Colonic mucosa (tissue), 4 donors: ENCODE data around the gene UBAC2. TPM values are rescaled to one million over a fixed set of nuclear protein-coding genes. Genes with fewer than 3 reads are reported as not detected.

ENCODE experiments used
- DNase-seq: peaks from one replicate; pipeline ENCODE4 v3.0.0-alpha.2; 2020
- H3K27ac ChIP-seq: fragments of 200-600 bp; one replicate; pipeline ENCODE4 v1.8.0; 2021
- H3K27me3 ChIP-seq: fragments of 200-600 bp; one replicate; pipeline ENCODE4 v1.8.0; 2021
- H3K36me3 ChIP-seq: fragments of 200-600 bp; one replicate; pipeline ENCODE4 v1.8.0; 2021
- H3K4me1 ChIP-seq: fragments of 200-600 bp; one replicate; pipeline ENCODE4 v1.8.0; 2021; ENCODE audit warnings: mild to moderate bottlenecking
- H3K4me3 ChIP-seq: fragments of 200-600 bp; one replicate; pipeline ENCODE4 v1.8.0; 2021
- H3K9ac ChIP-seq, 2 donors: one replicate each; pipeline ENCODE4 v1.7.0; 2013; ENCODE audit warnings: control low read depth in 2 of 2, low read depth in 2 of 2, low read length in 2 of 2
- H3K9me3 ChIP-seq: fragments of 200-600 bp; one replicate; pipeline ENCODE4 v1.8.0; 2021
- intact Hi-C: fragments of 100-400 bp; cut with DNase I; formaldehyde crosslinking; loops from one replicate; pipeline ENCODE4 v1.14.1; 2022
- total RNA-seq, 2 donors: library from RNA; stranded (reverse); fragmentation: NEBNext Ultra II Directional in 1 of 2; extraction: Animal tissue kit (Norgen Biotek cat#: 25700) in 1 of 2; gene quantifications; one replicate each; pipeline ENCODE4 v1.2.1, GENCODE V29; 2021
- TF ChIP-seq, protein P1 (sequence below): fragments of 200-600 bp; IDR thresholded peaks from one replicate; pipeline ENCODE4 v1.8.0; 2022; ENCODE audit warnings: antibody characterized with exemption, mild to moderate bottlenecking
- donor health status: healthy.
- donor health status: DM: no; HTN: no; CAD: no.
- donor health status: DM: no; HTN: no; CAD: no.

The UBAC2 gene
- total RNA-seq, 2 donors from 2014 or later = 67.6 to 88.4 TPM

DNA sequence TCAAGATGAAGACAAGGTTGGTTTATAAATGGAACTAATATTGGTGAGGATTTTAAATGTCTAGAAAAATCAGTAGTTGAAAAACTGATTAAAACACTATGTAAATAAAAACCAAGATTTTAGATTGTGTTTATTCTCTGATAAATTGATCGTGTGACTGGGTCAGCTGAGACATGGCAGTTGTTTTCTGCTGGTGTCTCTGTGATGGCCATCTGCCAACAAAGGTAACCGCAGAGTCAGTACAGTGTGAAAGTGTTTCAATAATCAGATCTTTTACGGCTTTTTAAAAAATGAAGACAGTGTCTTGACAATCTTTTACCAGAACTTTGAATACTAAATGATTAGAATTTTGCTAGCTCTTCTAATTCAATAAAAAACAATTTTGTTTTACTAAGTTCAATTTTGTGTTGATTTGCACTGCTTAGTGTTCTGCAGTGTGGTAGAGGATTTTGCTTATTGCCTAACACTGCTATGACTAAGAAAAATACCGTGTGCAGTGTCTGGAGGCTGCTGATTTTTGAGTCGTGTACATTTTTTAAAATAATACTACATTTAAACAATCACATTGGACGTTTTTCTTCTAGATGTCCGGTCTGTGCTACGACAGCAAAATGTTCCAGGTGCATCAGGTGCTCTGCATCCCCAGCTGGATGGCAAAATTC is 139.2 kb downstream of the UBAC2 start:
- no peaks in the 10 kb centered on the region for H3K9me3 ChIP-seq
- intact Hi-C loops = no loop called here
- no peaks in the 10 kb centered on the region for H3K36me3 ChIP-seq
- no peaks in the 10 kb centered on the region for H3K4me1 ChIP-seq
- no peaks in the 10 kb centered on the region for H3K27me3 ChIP-seq
- TF ChIP-seq, protein P1, sequence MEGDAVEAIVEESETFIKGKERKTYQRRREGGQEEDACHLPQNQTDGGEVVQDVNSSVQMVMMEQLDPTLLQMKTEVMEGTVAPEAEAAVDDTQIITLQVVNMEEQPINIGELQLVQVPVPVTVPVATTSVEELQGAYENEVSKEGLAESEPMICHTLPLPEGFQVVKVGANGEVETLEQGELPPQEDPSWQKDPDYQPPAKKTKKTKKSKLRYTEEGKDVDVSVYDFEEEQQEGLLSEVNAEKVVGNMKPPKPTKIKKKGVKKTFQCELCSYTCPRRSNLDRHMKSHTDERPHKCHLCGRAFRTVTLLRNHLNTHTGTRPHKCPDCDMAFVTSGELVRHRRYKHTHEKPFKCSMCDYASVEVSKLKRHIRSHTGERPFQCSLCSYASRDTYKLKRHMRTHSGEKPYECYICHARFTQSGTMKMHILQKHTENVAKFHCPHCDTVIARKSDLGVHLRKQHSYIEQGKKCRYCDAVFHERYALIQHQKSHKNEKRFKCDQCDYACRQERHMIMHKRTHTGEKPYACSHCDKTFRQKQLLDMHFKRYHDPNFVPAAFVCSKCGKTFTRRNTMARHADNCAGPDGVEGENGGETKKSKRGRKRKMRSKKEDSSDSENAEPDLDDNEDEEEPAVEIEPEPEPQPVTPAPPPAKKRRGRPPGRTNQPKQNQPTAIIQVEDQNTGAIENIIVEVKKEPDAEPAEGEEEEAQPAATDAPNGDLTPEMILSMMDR = no peak
- no peak for DNase-seq
- no peak overlapping the region for H3K4me3 ChIP-seq
- no peak overlapping the region for H3K27ac ChIP-seq
- no peak overlapping the region for H3K9ac ChIP-seq

DNA sequence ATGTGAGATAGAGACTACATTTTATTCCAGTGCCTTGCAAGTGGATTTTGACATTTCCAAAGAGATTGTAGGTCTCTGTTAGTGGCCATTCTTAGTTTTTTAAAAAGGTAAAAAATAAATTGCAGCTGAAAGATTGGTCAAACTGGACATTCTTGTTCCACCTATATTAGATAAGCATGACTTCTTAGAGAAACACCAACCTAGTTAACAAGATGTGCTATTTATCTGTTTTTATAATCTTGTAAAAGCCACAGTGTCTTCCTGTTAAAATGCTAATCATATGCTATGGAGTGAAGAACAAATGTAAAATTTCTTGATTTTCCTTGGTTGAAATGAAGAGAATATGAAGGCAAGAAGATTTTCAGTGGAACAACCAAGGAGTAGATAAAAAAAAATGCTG is 140.0 kb downstream of the UBAC2 start:
- H3K36me3 ChIP-seq = no peaks in the 10 kb centered on the region
- intact Hi-C loops = no loop called here
- H3K4me3 ChIP-seq = no peak overlapping the region
- no peaks in the 10 kb centered on the region for H3K4me1 ChIP-seq
- H3K27ac ChIP-seq = no peak overlapping the region
- DNase-seq = no peak
- H3K9me3 ChIP-seq = no peaks in the 10 kb centered on the region
- TF ChIP-seq, protein P1 = no peak
- H3K27me3 ChIP-seq = no peaks in the 10 kb centered on the region
- no peak overlapping the region for H3K9ac ChIP-seq

DNA sequence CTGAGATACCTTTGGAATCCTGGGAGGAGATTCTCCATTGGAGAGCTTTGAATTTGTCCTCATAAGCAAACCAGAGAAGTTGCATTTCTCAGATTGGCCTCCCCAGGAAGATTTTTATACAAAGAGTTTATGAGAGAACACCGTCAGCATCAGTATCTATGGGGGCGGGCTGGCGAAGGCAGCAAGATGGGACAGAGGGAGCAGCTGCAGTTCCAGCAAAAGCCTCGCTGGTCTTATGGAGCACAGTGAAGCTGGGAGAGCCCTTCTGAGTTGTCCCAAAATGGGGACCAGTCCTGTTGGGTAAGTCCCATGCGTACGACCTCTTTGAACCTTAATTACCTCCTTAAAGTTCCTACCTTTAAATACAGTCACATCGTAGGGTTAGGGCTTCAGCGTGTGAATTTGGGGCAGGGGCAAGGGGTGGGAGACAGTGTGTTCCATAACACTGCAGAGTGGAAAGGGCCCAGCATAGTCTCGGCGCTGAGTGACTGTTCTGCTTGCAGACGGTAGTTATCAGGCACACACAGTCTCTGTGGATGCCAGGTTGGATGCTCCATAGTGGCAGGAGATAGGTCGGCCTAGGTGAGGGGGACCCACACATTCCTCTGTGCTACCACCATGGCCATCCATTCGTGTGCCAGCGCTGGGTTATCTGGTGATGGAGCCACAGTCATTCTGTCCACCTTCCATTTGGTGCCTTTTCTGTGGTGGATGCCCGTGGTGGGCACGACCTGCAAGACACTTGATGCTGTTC is 141.5 kb downstream of the UBAC2 start:
- TF ChIP-seq, protein P1 = no peak
- DNase-seq = no peak
- intact Hi-C loops = no loop called here
- Histone ChIP-seq H3K4me1 (no peaks in the 10 kb centered on the region), H3K4me3 (no peak overlapping the region), H3K36me3 (no peaks in the 10 kb centered on the region), H3K9ac (no peak overlapping the region), H3K27me3 (no peaks in the 10 kb centered on the region), H3K9me3 (no peaks in the 10 kb centered on the region), H3K27ac (no peak overlapping the region)

DNA sequence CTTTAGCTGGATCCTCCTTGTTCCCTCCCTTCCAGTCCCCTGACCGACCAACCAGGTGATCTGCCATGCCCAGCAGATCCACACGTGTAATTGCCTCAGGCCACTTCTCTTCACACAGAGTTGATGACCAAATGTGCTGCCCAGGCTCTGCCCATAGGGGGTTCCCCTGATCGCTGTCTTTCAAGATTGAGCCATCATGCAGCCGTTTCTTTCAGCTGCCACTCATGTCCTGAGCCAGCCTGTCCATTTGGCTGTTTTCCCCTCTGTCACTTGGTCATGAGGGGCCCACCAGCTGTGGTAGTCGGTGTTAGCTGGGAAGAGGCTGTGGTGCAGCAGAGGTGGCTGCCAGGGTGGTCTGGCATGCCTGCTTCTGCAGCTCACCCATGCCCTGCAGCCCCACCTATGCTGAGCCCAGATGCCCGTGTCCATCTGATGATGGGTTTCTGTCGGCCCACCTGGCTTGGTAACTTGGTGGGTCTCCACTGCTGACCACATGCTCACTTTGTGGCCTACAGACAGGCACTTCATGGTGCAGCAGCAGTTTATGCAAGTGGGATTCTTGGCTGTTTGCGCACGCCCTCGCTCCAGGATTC is 142.2 kb downstream of the UBAC2 start:
- Histone ChIP-seq H3K9ac (no peak overlapping the region), H3K36me3 (no peaks in the 10 kb centered on the region)

DNA sequence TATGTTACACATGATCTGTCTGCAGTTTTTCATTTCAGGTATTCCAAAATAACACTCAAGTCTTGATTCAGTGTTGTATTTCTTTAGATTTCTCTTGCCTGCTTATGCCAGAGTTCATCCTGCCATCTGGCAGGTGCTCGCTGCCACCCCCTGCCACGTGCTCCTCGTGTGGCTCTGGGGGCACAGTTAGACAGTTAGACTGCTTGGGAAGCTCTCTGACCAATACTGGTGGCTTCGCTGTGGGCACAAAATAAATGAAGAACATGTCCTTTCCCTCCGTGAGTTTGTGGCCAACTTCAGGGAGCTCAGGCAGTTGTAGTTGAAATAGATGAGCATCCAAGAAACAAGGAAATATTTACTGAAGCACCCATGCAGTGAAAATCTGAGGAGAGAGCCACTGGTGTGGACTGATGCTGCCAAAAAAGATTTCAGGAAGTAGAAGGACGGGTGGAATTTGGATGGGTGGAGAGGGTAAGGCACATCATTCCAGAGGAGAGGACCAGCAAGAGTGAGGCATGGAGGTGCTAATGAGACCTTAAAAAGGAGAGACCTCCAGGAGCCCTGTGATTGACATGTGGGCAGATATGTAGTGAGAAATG is 144.1 kb downstream of the UBAC2 start:
- no peaks in the 10 kb centered on the region for H3K4me1 ChIP-seq
- no peak overlapping the region for H3K27ac ChIP-seq
- H3K9ac ChIP-seq = no peak overlapping the region
- H3K4me3 ChIP-seq = no peak overlapping the region
- H3K36me3 ChIP-seq = no peaks in the 10 kb centered on the region
- no peaks in the 10 kb centered on the region for H3K9me3 ChIP-seq
- no peaks in the 10 kb centered on the region for H3K27me3 ChIP-seq
- no peak for DNase-seq
- intact Hi-C loops = no loop called here
- TF ChIP-seq, protein P1 = no peak

More for the DNA sequence above, 142.2 kb downstream of the UBAC2 start:
- Histone ChIP-seq H3K27ac (no peak overlapping the region), H3K4me3 (no peak overlapping the region), H3K9me3 (no peaks in the 10 kb centered on the region), H3K27me3 (no peaks in the 10 kb centered on the region), H3K4me1 (no peaks in the 10 kb centered on the region)
- no peak for DNase-seq
- intact Hi-C loops = no loop called here
- TF ChIP-seq, protein P1 = no peak
